Karpas-422 (cell line): ENCODE data around the gene MBD5. TPM values are rescaled to one million over a fixed set of nuclear protein-coding genes. Genes with fewer than 3 reads are reported as not detected.

Experiments
- DNase-seq: peaks from one replicate; pipeline ENCODE4 v3.0.0-alpha.2; 2015
- H2AFZ ChIP-seq: fragments of 200-600 bp; sonication (generic); 2 replicates; pipeline ENCODE4 v1.6.1; 2014; ENCODE audit warnings: antibody characterized with exemption, low read length, mixed read lengths
- H3K27ac ChIP-seq: fragments of 200-600 bp; sonication (generic); 2 replicates; pipeline ENCODE4 v1.5.1; 2014; ENCODE audit warnings: mild to moderate bottlenecking, low read length, moderate library complexity
- H3K27me3 ChIP-seq: fragments of 200-600 bp; sonication (generic); 2 replicates; pipeline ENCODE4 v1.6.1; 2014; ENCODE audit warnings: low read length, mixed read lengths
- H3K36me3 ChIP-seq: fragments of 200-600 bp; sonication (generic); 2 replicates; pipeline ENCODE4 v1.6.1; 2014; ENCODE audit warnings: low read length, mixed read lengths; ENCODE audit not compliant: insufficient read depth
- H3K4me1 ChIP-seq: fragments of 200-600 bp; sonication (generic); 2 replicates; pipeline ENCODE4 v1.6.1; 2014; ENCODE audit warnings: mild to moderate bottlenecking, low read length, mixed read lengths
- H3K4me2 ChIP-seq: fragments of 200-600 bp; sonication (generic); 2 replicates; pipeline ENCODE4 v1.6.1; 2014; ENCODE audit warnings: low read length, low read depth, mild to moderate bottlenecking; ENCODE audit not compliant: poor library complexity, severe bottlenecking
- H3K4me3 ChIP-seq: fragments of 200-600 bp; sonication (generic); 2 replicates; pipeline ENCODE4 v1.5.1; 2014; ENCODE audit warnings: mild to moderate bottlenecking, antibody characterized with exemption, low read length, mixed read lengths
- H3K79me2 ChIP-seq: fragments of 200-600 bp; sonication (generic); 2 replicates; pipeline ENCODE4 v1.6.1; 2014; ENCODE audit warnings: mild to moderate bottlenecking, low read length, mixed read lengths
- H3K9ac ChIP-seq: fragments of 200-600 bp; sonication (generic); 2 replicates; pipeline ENCODE4 v1.6.0; 2014; ENCODE audit warnings: low read length
- H3K9me2 ChIP-seq: fragments of 200-600 bp; sonication (generic), shearing (Covaris generic); replicated peaks from 2 replicates; pipeline ENCODE4 v1.6.0; 2014; ENCODE audit warnings: mild to moderate bottlenecking, low read length, moderate library complexity; ENCODE audit not compliant: insufficient read depth
- H3K9me3 ChIP-seq: fragments of 300-700, 200-600 bp; sonication (generic); 2 replicates; pipeline ENCODE4 v1.6.1; 2014; ENCODE audit warnings: low read length, mixed read lengths
- H4K20me1 ChIP-seq: fragments of 200-600 bp; sonication (generic); 2 replicates; pipeline ENCODE4 v1.6.1; 2014; ENCODE audit warnings: mild to moderate bottlenecking, antibody characterized with exemption, low read length, low read depth; ENCODE audit not compliant: insufficient read depth
- total RNA-seq: library from RNA; depleted of rRNA; stranded (reverse); fragments of >200 nt; shearing (Covaris generic); gene quantifications from 2 replicates; pipeline ENCODE4 v1.2.3, GENCODE V29; 2014; ENCODE audit warnings: low replicate concordance

The MBD5 gene
- total RNA-seq, 1 experiment from 2014 or later: 64.7 TPM

DNA sequence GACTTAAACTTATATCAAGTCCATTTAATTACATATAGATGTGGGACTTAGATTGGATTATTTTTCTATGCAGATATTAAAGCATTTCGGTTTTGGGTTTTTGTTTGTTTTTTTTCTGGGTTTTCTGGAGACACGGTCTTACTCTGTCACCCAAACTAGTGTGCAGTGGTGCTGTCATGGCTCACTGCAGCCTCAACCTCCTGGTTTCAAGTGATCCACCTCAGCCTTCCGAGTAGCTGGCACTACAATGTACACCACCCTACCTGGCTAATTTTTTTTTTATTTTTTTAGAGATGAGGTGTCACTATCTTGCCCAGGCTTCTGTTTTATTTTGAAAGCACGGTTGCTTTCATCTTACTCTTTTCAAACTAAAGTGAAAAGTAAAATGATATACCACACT, 281.6 kb downstream of the MBD5 start:
- Histone ChIP-seq H3K36me3 (no peaks in the 10 kb centered on the region), H4K20me1 (no peaks in the 10 kb centered on the region), H3K79me2 (no peaks in the 10 kb centered on the region), H3K9me3 (no peaks in the 10 kb centered on the region), H3K27me3 (no peaks in the 10 kb centered on the region), H3K9me2 (no peaks in the 10 kb centered on the region), H3K4me3 (no peak overlapping the region), H3K9ac (no peak overlapping the region), H3K27ac (no peak overlapping the region), H3K4me1 (no peaks in the 10 kb centered on the region), H3K4me2 (no peak overlapping the region), H2AFZ (no peak overlapping the region)
- DNase-seq: no peak

DNA sequence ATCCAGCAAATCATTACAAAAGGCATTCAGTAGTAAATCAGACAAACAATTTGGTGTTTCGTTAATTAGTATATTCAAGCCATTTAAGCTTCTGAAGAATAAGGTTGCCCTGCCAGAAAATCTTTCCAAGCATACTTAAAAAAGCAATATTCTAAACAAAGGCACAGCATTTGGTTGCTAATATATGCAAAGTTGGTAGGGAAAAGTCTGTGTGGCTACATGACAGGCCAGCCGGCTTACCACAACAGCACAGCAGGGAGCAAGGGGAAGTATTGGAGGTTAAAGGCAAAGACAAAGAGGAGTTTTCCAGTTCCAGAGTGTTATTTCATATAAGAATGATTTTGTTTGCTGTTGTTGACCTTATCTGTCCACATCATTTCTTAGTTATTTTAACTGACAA, 282.3 kb downstream of the MBD5 start:
- H3K79me2 ChIP-seq: no peaks in the 10 kb centered on the region
- H3K27me3 ChIP-seq: no peaks in the 10 kb centered on the region

DNA sequence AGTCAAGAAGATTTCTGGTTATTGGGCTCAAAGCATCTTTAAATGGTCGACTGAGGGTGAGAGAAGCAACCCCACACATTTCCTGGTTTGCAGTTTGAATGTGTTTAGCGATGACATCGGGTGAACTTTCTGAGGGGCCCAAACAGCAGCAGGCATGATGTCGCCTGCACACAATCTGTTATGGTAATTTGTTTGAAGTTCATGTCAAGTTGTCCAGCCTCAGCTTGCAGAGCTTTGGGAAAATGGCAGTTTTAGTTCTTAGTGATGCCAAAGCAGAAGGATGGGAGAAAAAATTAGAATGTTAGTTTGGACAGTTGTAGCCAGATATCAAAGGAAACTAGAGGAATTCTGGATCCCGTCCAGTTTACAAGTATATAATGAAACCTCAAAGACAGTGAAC, 284.6 kb downstream of the MBD5 start:
- Histone ChIP-seq H3K4me2 (no peak overlapping the region), H3K27me3 (no peaks in the 10 kb centered on the region), H3K9me2 (no peaks in the 10 kb centered on the region), H3K79me2 (no peaks in the 10 kb centered on the region), H3K27ac (no peak overlapping the region), H2AFZ (no peak overlapping the region), H4K20me1 (no peaks in the 10 kb centered on the region), H3K9ac (no peak overlapping the region), H3K9me3 (no peaks in the 10 kb centered on the region), H3K4me1 (no peaks in the 10 kb centered on the region), H3K36me3 (no peaks in the 10 kb centered on the region), H3K4me3 (no peak overlapping the region)
- DNase-seq: peak; percentile 2

More for the DNA sequence above, 282.3 kb downstream of the MBD5 start:
- H3K4me3 ChIP-seq: no peak overlapping the region
- no peaks in the 10 kb centered on the region for H3K9me2 ChIP-seq
- no peaks in the 10 kb centered on the region for H3K36me3 ChIP-seq
- no peak overlapping the region for H3K27ac ChIP-seq
- H3K9ac ChIP-seq: no peak overlapping the region
- no peak overlapping the region for H3K4me2 ChIP-seq
- peak; percentile 31 for DNase-seq
- H3K9me3 ChIP-seq: no peaks in the 10 kb centered on the region
- H2AFZ ChIP-seq: no peak overlapping the region
- no peaks in the 10 kb centered on the region for H4K20me1 ChIP-seq
- no peaks in the 10 kb centered on the region for H3K4me1 ChIP-seq

DNA sequence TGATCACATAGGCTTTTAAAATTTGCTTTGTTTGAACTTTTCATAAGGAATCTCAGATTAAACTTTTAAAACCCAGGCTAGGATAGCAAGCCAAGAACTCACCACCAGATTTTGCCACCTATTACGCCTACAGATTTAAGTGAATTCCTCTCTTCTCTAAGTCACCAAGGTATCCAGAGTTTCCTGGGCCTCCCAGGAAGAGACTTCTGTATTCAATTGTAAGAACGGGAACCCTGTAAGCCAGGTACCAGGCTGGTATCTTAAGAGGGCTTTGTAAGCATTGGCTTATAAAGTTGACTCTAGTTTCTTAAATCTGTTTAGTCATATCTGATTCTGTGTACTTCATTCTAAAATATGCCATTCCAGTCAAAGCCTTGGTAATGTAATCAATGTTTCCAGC, 285.1 kb downstream of the MBD5 start:
- Histone ChIP-seq H3K9me3 (no peaks in the 10 kb centered on the region), H3K4me2 (no peak overlapping the region), H3K36me3 (no peaks in the 10 kb centered on the region), H3K27me3 (no peaks in the 10 kb centered on the region), H2AFZ (no peak overlapping the region), H3K9me2 (no peaks in the 10 kb centered on the region), H4K20me1 (no peaks in the 10 kb centered on the region), H3K27ac (no peak overlapping the region), H3K4me3 (no peak overlapping the region), H3K79me2 (no peaks in the 10 kb centered on the region), H3K4me1 (no peaks in the 10 kb centered on the region), H3K9ac (no peak overlapping the region)
- peak; percentile 26 for DNase-seq

DNA sequence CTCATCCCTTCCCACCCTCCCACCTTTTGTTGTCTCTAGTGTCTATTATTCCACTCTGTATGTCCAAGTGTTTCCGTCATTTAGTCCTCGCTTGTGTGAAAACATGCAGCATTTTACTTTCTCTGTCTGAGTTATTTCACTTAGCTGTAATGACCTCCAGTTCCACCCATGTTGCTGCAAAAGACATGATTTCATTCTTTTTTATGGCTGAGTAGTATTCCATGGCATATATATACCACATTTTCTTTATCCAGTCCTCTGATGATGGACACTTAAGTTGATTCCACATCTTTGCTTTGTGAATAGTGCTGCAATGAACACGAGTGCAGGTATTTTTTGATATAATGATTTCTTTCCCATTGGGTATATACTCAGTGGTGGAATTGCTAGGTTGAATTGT, 296.7 kb downstream of the MBD5 start:
- H3K4me1 ChIP-seq: no peaks in the 10 kb centered on the region
- H4K20me1 ChIP-seq: no peaks in the 10 kb centered on the region
- no peaks in the 10 kb centered on the region for H3K36me3 ChIP-seq
- no peak overlapping the region for H3K9ac ChIP-seq
- H3K9me3 ChIP-seq: no peaks in the 10 kb centered on the region
- H3K4me3 ChIP-seq: no peak overlapping the region
- H3K9me2 ChIP-seq: no peaks in the 10 kb centered on the region
- H3K27me3 ChIP-seq: no peaks in the 10 kb centered on the region
- DNase-seq: no peak
- H3K79me2 ChIP-seq: no peaks in the 10 kb centered on the region
- H2AFZ ChIP-seq: no peak overlapping the region
- H3K27ac ChIP-seq: no peak overlapping the region
- no peak overlapping the region for H3K4me2 ChIP-seq

DNA sequence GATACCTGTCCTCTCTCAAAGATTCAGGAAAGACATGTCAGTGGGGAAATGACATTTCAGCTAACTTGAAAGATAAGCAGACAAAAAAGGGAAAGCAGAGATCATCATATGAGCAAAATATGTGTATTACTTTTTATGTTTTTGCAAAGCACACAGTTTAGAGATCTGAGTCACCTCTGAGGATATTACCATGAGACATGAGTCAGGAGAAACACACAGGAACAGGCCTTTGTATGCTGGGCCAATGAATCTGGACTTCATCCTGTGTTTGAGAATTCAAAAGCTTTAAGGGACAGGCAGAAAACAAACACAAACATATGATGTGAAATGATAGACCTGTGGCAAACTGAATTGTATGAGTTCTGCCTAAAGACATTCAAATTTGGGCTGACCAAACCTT, 317.6 kb downstream of the MBD5 start:
- H3K4me3 ChIP-seq: no peak overlapping the region
- 0 out of 2 replicates have a peak, but pooled peaks cover 4% of the 10 kb centered on the region for H3K9me2 ChIP-seq

DNA sequence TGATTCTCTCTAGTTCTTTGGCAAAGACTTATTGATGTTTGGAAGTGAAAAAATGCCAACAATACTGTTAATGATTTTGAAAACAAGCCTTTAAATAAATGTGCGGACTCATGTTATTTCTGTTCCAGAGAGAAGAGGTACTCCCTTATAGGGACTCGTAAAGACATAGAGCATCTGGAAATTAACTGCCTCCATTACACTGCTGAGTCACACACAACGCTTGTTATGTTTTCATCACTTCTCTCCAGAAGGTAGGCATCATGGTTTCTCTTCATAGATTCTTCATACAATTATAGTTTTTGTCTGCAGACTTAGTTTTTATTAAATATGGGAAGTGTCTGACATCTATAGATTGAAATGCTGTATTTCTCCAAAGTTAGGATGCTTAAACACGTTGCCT, 321.2 kb downstream of the MBD5 start:
- no peak overlapping the region for H3K4me2 ChIP-seq
- no peak overlapping the region for H3K9ac ChIP-seq
- H3K4me3 ChIP-seq: no peak overlapping the region
- no peaks in the 10 kb centered on the region for H3K27me3 ChIP-seq
- H3K4me1 ChIP-seq: no peaks in the 10 kb centered on the region
- no peaks in the 10 kb centered on the region for H4K20me1 ChIP-seq
- no peaks in the 10 kb centered on the region for H3K79me2 ChIP-seq
- no peak overlapping the region for H2AFZ ChIP-seq
- peaks cover 3% of the 10 kb centered on the region; the same call in 1 of the 2 replicates for H3K9me3 ChIP-seq
- H3K27ac ChIP-seq: no peak overlapping the region
- H3K36me3 ChIP-seq: peaks cover 4% of the 10 kb centered on the region; the same call in 1 of the 2 replicates
- H3K9me2 ChIP-seq: 0 out of 2 replicates have a peak, but pooled peaks cover under 1% of the 10 kb centered on the region
- no peak for DNase-seq

More for the DNA sequence above, 317.6 kb downstream of the MBD5 start:
- Histone ChIP-seq H3K27ac (no peak overlapping the region), H3K4me2 (no peak overlapping the region), H3K4me1 (no peaks in the 10 kb centered on the region), H4K20me1 (no peaks in the 10 kb centered on the region), H3K9ac (no peak overlapping the region), H3K79me2 (no peaks in the 10 kb centered on the region), H2AFZ (no peak overlapping the region), H3K36me3 (peaks cover 4% of the 10 kb centered on the region; the same call in 1 of the 2 replicates), H3K27me3 (no peaks in the 10 kb centered on the region), H3K9me3 (peaks cover 3% of the 10 kb centered on the region; the same call in 1 of the 2 replicates)
- DNase-seq: no peak

DNA sequence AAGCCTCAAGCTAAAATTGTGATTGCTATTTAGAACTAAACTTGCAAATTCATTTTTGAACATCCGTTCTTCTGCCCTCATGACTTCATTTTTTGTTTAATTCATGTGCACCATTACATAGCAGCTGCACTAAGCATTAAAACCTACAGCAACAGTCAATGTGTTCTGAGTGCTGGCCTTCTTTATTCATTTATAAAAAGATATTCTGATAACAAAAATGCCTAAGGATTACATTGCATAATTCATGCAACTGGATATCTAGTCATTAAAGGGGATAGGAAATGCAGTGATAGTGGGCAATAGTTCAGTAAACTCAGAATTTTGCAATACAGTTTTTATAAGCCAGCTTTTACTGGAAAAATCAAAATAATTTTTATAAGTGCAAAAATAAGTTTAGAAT, 329.3 kb downstream of the MBD5 start:
- no peaks in the 10 kb centered on the region for H3K79me2 ChIP-seq
- DNase-seq: no peak
- no peaks in the 10 kb centered on the region for H3K36me3 ChIP-seq
- no peak overlapping the region for H3K4me2 ChIP-seq
- H3K9me3 ChIP-seq: no peaks in the 10 kb centered on the region
- H2AFZ ChIP-seq: no peak overlapping the region
- H3K4me3 ChIP-seq: no peak overlapping the region
- H3K27me3 ChIP-seq: no peaks in the 10 kb centered on the region
- H4K20me1 ChIP-seq: no peaks in the 10 kb centered on the region
- H3K9ac ChIP-seq: no peak overlapping the region
- no peaks in the 10 kb centered on the region for H3K9me2 ChIP-seq
- peaks cover 11% of the 10 kb centered on the region for H3K4me1 ChIP-seq
- no peak overlapping the region for H3K27ac ChIP-seq
